Breast epithelium (tissue), 4 donors: Measurements from ENCODE around the gene ELP1. TPM values are rescaled to one million over a fixed set of nuclear protein-coding genes. Genes with fewer than 3 reads are reported as not detected.

Experiments
- DNase-seq, 2 donors: peaks; one replicate each; pipeline ENCODE4 v3.0.0-alpha.2; 2019; ENCODE audit warnings: low spot score in 2 of 2
- H3K27ac ChIP-seq, 2 donors: fragments of 200-600 bp; sonication (generic) in 1 of 2; one replicate each; pipeline ENCODE4 v1.5.1; 2016 to 2019; ENCODE audit warnings: mild to moderate bottlenecking in 1 of 2
- H3K27me3 ChIP-seq, 2 donors: fragments of 200-600 bp; sonication (generic) in 1 of 2; one replicate each; pipeline versions ENCODE4 v1.5.1 to v1.6.0; 2017 to 2019; ENCODE audit warnings: control low read depth in 1 of 2, mild to moderate bottlenecking in 1 of 2
- H3K36me3 ChIP-seq: fragments of 200-600 bp; one replicate; pipeline ENCODE4 v1.5.1; 2019
- H3K4me1 ChIP-seq, 2 donors: fragments of 200-600 bp; sonication (generic); one replicate each; pipeline ENCODE4 v1.5.1; 2016 to 2019; ENCODE audit warnings: control low read depth in 1 of 2
- H3K4me3 ChIP-seq, 3 donors: fragments of 200-600 bp; sonication (generic); 1 replicate in 2 of 3; 2 replicates in 1 of 3; pipeline ENCODE4 v1.5.1; 2016 to 2019; ENCODE audit warnings: mild to moderate bottlenecking in 3 of 3, moderate library complexity in 2 of 3
- H3K9me3 ChIP-seq, 2 donors: fragments of 200-600 bp; sonication (generic) in 1 of 2; one replicate each; pipeline ENCODE4 v1.5.1; 2016 to 2019; ENCODE audit warnings: control low read depth in 1 of 2
- CTCF ChIP-seq, 3 donors: fragments of 450-650 bp; IDR thresholded peaks; one replicate each; pipeline ENCODE4 v1.5.1; 2016 to 2017; ENCODE audit warnings: antibody characterized with exemption in 3 of 3, mild to moderate bottlenecking in 3 of 3, moderate library complexity in 3 of 3
- POLR2A ChIP-seq: fragments of 450-650 bp; IDR thresholded peaks from one replicate; pipeline ENCODE4 v1.6.1; 2016; ENCODE audit warnings: antibody characterized with exemption, mild to moderate bottlenecking, moderate library complexity
- POLR2AphosphoS5 ChIP-seq, 3 donors: sonication (generic); formaldehyde crosslinking; IDR thresholded peaks; one replicate each; pipeline ENCODE4 v1.6.1; 2017; ENCODE audit warnings: antibody characterized with exemption in 3 of 3
- intact Hi-C: fragments of 100-400 bp; cut with DNase I; formaldehyde crosslinking; loops from one replicate; pipeline ENCODE4 v1.15.1; 2023; ENCODE audit warnings: low total_unique reads
- total RNA-seq, 3 donors: library from RNA; depleted of rRNA; stranded (reverse); fragments of >200 nt; gene quantifications; one replicate each; pipeline ENCODE4 v1.1.0, GENCODE V29; 2016

The ELP1 gene
- total RNA-seq, 3 donors from 2014 or later, result 18.2 to 27.8 (median 22.6) TPM

GRCh38 chr9:108883085-108883484 lies 50.8 kb downstream of the ELP1 start:
- Histone ChIP-seq H3K4me3 (no peak overlapping the region), H3K27ac (no peak overlapping the region), H3K4me1 (no peaks in the 10 kb centered on the region), H3K9me3 (no peaks in the 10 kb centered on the region), H3K36me3 (peaks cover 13% of the 10 kb centered on the region), H3K27me3 (no peaks in the 10 kb centered on the region)
- TF ChIP-seq POLR2A (no peak), CTCF (IDR thresholded peaks at IDR 0.05) (no peak), POLR2AphosphoS5 (IDR thresholded peaks at IDR 0.05) (no peak)
- intact Hi-C loops, result no loop called here
- DNase-seq, result no peak

DNA sequence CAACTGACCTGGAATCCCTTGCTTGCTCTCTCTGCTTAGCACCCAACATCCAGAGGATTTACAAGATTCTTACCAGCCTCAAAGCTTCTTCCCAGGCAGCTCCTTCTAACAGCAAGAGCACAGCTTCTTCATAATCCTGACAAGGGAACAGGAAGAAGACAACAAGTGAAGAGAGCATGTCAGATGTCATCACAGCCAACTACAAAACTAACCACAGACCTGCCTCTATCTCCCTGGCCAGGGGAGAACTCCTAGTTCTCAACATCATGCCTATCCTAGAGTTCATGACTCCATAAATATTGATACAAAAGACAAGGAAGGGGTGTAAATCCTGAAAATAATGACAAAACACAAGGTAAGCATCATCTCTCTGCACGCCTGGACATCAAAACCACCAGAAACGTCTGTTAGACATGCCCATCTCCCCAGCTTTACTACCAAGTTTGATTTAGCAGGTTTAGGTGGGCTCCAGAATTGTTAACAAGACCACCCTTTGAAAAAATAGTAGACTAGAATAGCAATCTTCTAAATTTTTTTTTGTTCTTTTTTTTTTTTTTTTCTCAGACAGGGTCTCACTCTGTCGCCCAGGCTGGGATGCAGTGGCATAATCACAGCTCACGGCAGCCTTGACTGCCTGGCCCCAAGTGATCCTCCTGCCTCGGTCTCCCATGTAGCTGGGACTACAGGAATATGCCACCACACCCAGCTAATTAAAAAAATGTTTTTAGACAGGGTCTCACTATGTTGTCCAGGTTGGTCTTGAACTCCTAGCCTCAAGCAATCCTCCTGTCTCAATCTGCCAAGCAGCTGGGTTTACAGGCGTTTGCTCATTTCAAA lies 51.7 kb downstream of the ELP1 start:
- intact Hi-C loops, result no loop called here
- Histone ChIP-seq H3K36me3 (peaks cover 15% of the 10 kb centered on the region), H3K27ac (no peak overlapping the region)

DNA sequence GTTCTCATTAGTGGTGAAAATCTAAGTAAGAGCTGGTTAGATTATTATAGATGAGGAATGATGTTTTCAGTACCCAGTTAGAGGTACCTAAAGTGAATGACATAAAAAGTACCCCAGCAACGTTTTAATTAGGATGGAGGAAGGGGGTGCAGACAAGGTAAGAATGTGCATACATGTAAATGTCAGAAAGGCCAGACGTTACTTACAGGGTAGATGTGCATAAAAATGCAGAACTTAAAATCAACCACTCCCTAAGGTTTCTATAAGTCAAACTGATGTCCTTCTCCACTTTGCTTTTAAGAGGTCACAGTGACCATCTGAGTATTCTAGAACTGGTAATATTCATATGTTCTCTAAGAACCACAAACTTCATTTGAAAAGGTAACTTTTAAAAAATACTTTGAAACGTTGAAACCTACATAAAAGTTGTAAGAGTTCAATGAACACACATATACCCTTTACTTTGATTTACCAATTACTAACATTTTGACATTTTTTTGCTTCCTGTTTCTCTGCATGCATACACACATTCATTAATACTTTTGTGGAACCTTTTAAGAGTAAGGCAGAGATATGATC lies 53.1 kb downstream of the ELP1 start:
- intact Hi-C loops, result no loop called here
- DNase-seq, result no peak
- H3K9me3 ChIP-seq, result no peaks in the 10 kb centered on the region
- TF ChIP-seq POLR2AphosphoS5 (IDR thresholded peaks at IDR 0.05) (no peak), POLR2A (no peak), CTCF (IDR thresholded peaks at IDR 0.05) (no peak)
- H3K36me3 ChIP-seq, result peaks cover 15% of the 10 kb centered on the region
- H3K27ac ChIP-seq, result no peak overlapping the region
- no peak overlapping the region for H3K4me3 ChIP-seq
- no peaks in the 10 kb centered on the region for H3K27me3 ChIP-seq
- no peaks in the 10 kb centered on the region for H3K4me1 ChIP-seq

More for the DNA sequence above, 51.7 kb downstream of the ELP1 start:
- H3K9me3 ChIP-seq, result no peaks in the 10 kb centered on the region
- H3K4me3 ChIP-seq, result no peak overlapping the region
- no peaks in the 10 kb centered on the region for H3K27me3 ChIP-seq
- no peak for TF ChIP-seq CTCF (IDR thresholded peaks at IDR 0.05)
- TF ChIP-seq POLR2AphosphoS5 (IDR thresholded peaks at IDR 0.05), result no peak
- no peak for TF ChIP-seq POLR2A
- DNase-seq, result no peak
- H3K4me1 ChIP-seq, result no peaks in the 10 kb centered on the region

GRCh38 chr9:108877524-108877923 lies 56.4 kb downstream of the ELP1 start:
- no peak overlapping the region for H3K4me3 ChIP-seq
- no peak for TF ChIP-seq POLR2A
- TF ChIP-seq POLR2AphosphoS5 (IDR thresholded peaks at IDR 0.05), result no peak
- no peak for TF ChIP-seq CTCF (IDR thresholded peaks at IDR 0.05)
- H3K36me3 ChIP-seq, result peaks cover 15% of the 10 kb centered on the region
- H3K4me1 ChIP-seq, result no peaks in the 10 kb centered on the region
- H3K27ac ChIP-seq, result no peak overlapping the region
- intact Hi-C loops, result no loop called here
- no peaks in the 10 kb centered on the region for H3K9me3 ChIP-seq
- H3K27me3 ChIP-seq, result no peaks in the 10 kb centered on the region
- DNase-seq, result no peak

DNA sequence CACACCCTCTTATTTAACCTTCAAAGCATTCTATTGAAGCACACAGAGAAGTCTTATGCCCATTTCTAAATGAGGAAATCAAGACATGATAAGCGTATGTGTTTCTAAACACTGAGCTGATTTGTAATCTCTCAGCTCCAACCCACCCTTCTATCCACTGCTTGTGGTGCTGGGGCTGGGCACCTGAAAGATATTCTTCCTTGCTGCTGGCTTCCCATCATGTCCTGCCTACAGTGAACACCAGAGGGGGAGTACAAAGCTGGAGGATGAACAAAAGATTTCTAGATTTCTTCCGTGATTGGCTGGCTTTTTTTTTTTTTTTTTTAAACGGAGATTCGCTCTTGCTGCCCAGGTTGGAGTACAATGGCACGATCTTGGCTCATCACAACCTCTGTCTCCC lies 57.5 kb downstream of the ELP1 start:
- intact Hi-C loops, result no loop called here
- Histone ChIP-seq H3K27ac (no peak overlapping the region), H3K9me3 (no peaks in the 10 kb centered on the region), H3K27me3 (no peaks in the 10 kb centered on the region), H3K4me1 (no peaks in the 10 kb centered on the region), H3K4me3 (no peak overlapping the region), H3K36me3 (peaks cover 15% of the 10 kb centered on the region)
- no peak for DNase-seq
- TF ChIP-seq CTCF (IDR thresholded peaks at IDR 0.05), result no peak
